ENCODE results near the gene DNAJA1.

- TF ChIP-seq, protein P1, sequence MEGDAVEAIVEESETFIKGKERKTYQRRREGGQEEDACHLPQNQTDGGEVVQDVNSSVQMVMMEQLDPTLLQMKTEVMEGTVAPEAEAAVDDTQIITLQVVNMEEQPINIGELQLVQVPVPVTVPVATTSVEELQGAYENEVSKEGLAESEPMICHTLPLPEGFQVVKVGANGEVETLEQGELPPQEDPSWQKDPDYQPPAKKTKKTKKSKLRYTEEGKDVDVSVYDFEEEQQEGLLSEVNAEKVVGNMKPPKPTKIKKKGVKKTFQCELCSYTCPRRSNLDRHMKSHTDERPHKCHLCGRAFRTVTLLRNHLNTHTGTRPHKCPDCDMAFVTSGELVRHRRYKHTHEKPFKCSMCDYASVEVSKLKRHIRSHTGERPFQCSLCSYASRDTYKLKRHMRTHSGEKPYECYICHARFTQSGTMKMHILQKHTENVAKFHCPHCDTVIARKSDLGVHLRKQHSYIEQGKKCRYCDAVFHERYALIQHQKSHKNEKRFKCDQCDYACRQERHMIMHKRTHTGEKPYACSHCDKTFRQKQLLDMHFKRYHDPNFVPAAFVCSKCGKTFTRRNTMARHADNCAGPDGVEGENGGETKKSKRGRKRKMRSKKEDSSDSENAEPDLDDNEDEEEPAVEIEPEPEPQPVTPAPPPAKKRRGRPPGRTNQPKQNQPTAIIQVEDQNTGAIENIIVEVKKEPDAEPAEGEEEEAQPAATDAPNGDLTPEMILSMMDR (IDR thresholded peaks at IDR 0.05) = no peak
- no peak for TF ChIP-seq EP300 (IDR thresholded peaks at IDR 0.05)
- TF ChIP-seq POLR2A (IDR thresholded peaks at IDR 0.05) = no peak
Observed at GRCh38 chr9:32992595-32993238, 32.4 kb upstream of the DNAJA1 start.
